ENCODE results near the gene EXTL1. TPM values are rescaled to one million over a fixed set of nuclear protein-coding genes. Genes with fewer than 3 reads are reported as not detected.

The EXTL1 gene
- polyA plus RNA-seq, 1 of the 3 experiments (the other 2 are of a cell fraction): 0.58 TPM

- Histone ChIP-seq H3K4me2 (no peak overlapping the region), H3K9me2 (no peaks in the 10 kb centered on the region), H3K79me2 (ENCODE audit: insufficient read depth) (no peaks in the 10 kb centered on the region), H3K27ac (ENCODE audit: low read depth in 2 of 2, low read length in 1 of 2) (no peak overlapping the region), H3K36me3 (replicated peaks in 1 of 2; ENCODE audit: control insufficient read depth in 1 of 2, insufficient read depth in 2 of 2, low read length in 1 of 2) (peaks cover 27 to 38% of the 10 kb centered on the region in 2 experiments), H3K9ac (no peak overlapping the region), H4K20me1 (ENCODE audit: insufficient read depth) (no peaks in the 10 kb centered on the region), H2AFZ (ENCODE audit: low read depth) (no peak overlapping the region), H3K9me3 (no peaks in the 10 kb centered on the region), H3K4me3 (ENCODE audit: low read depth in 2 of 2, low read length in 1 of 2) (no peak overlapping the region), H3K4me1 (ENCODE audit: control insufficient read depth in 1 of 2, insufficient read depth in 2 of 2, low read depth in 1 of 2, low read length in 1 of 2) (no peaks in the 10 kb centered on the region), H3F3A (replicated peaks; ENCODE audit: insufficient read depth) (no peaks in the 10 kb centered on the region), H3K27me3 (ENCODE audit: insufficient read depth) (no peaks in the 10 kb centered on the region)
- ChIA-PET CTCF (interaction anchor here (1.0 kb wide), 1 partner anchor 83 kb away, joined by 5 read pairs; no protein-coding TSS in a partner anchor), POLR2A (no interaction called here)
- WGBS (ENCODE audit: low lambda C conversion rate): 89% methylated on average over 2 of the region's 2 CpGs
- no peak for TF ChIP-seq MEF2A (IDR thresholded peaks at IDR 0.05; ENCODE audit: borderline replicate concordance, low read depth)
- no peak for TF ChIP-seq ELF1 (IDR thresholded peaks at IDR 0.05)
- TF ChIP-seq GABPA (IDR thresholded peaks at IDR 0.05; ENCODE audit: low read depth): no peak
- TF ChIP-seq RAD21 (IDR thresholded peaks at IDR 0.05; ENCODE audit: low read length): no peak
- no peak for DNase-seq
Observed at GRCh38 chr1:25978403-25978802, 43.2 kb upstream of the EXTL1 start.

- Histone ChIP-seq H3F3A (replicated peaks; ENCODE audit: insufficient read depth) (no peaks in the 10 kb centered on the region), H4K20me1 (ENCODE audit: insufficient read depth) (no peaks in the 10 kb centered on the region), H3K27me3 (ENCODE audit: insufficient read depth) (no peaks in the 10 kb centered on the region), H3K4me3 (ENCODE audit: low read depth in 2 of 2, low read length in 1 of 2) (no peak overlapping the region), H3K9me3 (no peaks in the 10 kb centered on the region), H2AFZ (ENCODE audit: low read depth) (no peak overlapping the region), H3K9ac (no peak overlapping the region), H3K4me2 (no peak overlapping the region), H3K36me3 (replicated peaks in 1 of 2; ENCODE audit: control insufficient read depth in 1 of 2, insufficient read depth in 2 of 2, low read length in 1 of 2) (peaks cover 24 to 40% of the 10 kb centered on the region in 2 experiments), H3K9me2 (no peaks in the 10 kb centered on the region), H3K27ac (ENCODE audit: low read depth in 2 of 2, low read length in 1 of 2) (no peak overlapping the region), H3K79me2 (ENCODE audit: insufficient read depth) (no peaks in the 10 kb centered on the region), H3K4me1 (ENCODE audit: control insufficient read depth in 1 of 2, insufficient read depth in 2 of 2, low read depth in 1 of 2, low read length in 1 of 2) (no peaks in the 10 kb centered on the region)
- 77% methylated on average over 7 of the region's 7 CpGs for WGBS (ENCODE audit: low lambda C conversion rate)
- ChIA-PET POLR2A (no interaction called here), CTCF (no interaction called here)
- DNase-seq: no peak
- no peak for TF ChIP-seq FOSL2 (IDR thresholded peaks at IDR 0.05; ENCODE audit: borderline replicate concordance, low read depth)
Observed at GRCh38 chr1:25979210-25979609, 42.4 kb upstream of the EXTL1 start.

GRCh38 chr1:25985171-25985570, 36.4 kb upstream of the EXTL1 start:
- H3K27ac ChIP-seq (ENCODE audit: low read depth in 2 of 2, low read length in 1 of 2): no peak overlapping the region
- no peaks in the 10 kb centered on the region for H3K9me3 ChIP-seq

More at GRCh38 chr1:25985171-25985570, 36.4 kb upstream of the EXTL1 start:
- TF ChIP-seq JUND (IDR thresholded peaks at IDR 0.05) (no peak), FOXJ3 (CRISPR knock-in tag; IDR thresholded peaks at IDR 0.05) (no peak), YY1 (IDR thresholded peaks at IDR 0.05; ENCODE audit: low read depth) (no peak), TCF12 (IDR thresholded peaks at IDR 0.05) (no peak), NRF1 (IDR thresholded peaks at IDR 0.05; ENCODE audit: low read depth, low read length) (no peak), PBX3 (IDR thresholded peaks at IDR 0.05) (no peak), MXI1 (IDR thresholded peaks at IDR 0.05; ENCODE audit: low read depth, low read length) (no peak), FOSL2 (IDR thresholded peaks at IDR 0.05; ENCODE audit: borderline replicate concordance, low read depth) (no peak), FOXM1 (IDR thresholded peaks at IDR 0.05; ENCODE audit: low read depth) (no peak)
- Histone ChIP-seq H4K20me1 (ENCODE audit: insufficient read depth) (no peaks in the 10 kb centered on the region), H3K79me2 (ENCODE audit: insufficient read depth) (no peaks in the 10 kb centered on the region), H3K4me3 (ENCODE audit: low read depth in 2 of 2, low read length in 1 of 2) (no peak overlapping the region), H2AFZ (ENCODE audit: low read depth) (no peak overlapping the region), H3K4me2 (no peak overlapping the region), H3K9me2 (no peaks in the 10 kb centered on the region), H3K4me1 (ENCODE audit: control insufficient read depth in 1 of 2, insufficient read depth in 2 of 2, low read depth in 1 of 2, low read length in 1 of 2) (no peaks in the 10 kb centered on the region), H3K9ac (no peak overlapping the region), H3K36me3 (replicated peaks in 1 of 2; ENCODE audit: control insufficient read depth in 1 of 2, insufficient read depth in 2 of 2, low read length in 1 of 2) (peaks cover 21 to 50% of the 10 kb centered on the region in 2 experiments), H3K27me3 (ENCODE audit: insufficient read depth) (no peaks in the 10 kb centered on the region), H3F3A (replicated peaks; ENCODE audit: insufficient read depth) (no peaks in the 10 kb centered on the region)
- ChIA-PET POLR2A (no interaction called here), CTCF (no interaction called here)
- no peak for DNase-seq
- 94% methylated on average over 1 of the region's 1 CpG for WGBS (ENCODE audit: low lambda C conversion rate)

All from SK-N-SH (cell line).